Stimulated activated CD4-positive, alpha-beta T cell treated with anti-CD3 and anti-CD28 coated beads, Interleukin-2, amount 100 ng/mL, for 4 hours (primary cell): ENCODE data around the gene EFNB3.

Experiments used
- DNase-seq: peaks from one replicate; pipeline ENCODE4 v3.0.0-alpha.2; 2020; ENCODE audit warnings: low read depth

The EFNB3 gene

GRCh38 chr17:7717756-7718350 is 12.9 kb downstream of the EFNB3 start:
- DNase-seq, result no peak

- no peak for DNase-seq
These were observed 14.7 kb downstream of the EFNB3 start for GRCh38 chr17:7719661-7720060.

GRCh38 chr17:7720125-7720524 is 15.1 kb downstream of the EFNB3 start:
- no peak for DNase-seq

- no peak for DNase-seq
These were observed 16.6 kb downstream of the EFNB3 start for GRCh38 chr17:7721612-7722011.

- no peak for DNase-seq
These were observed 22.9 kb downstream of the EFNB3 start for GRCh38 chr17:7727886-7728285.

GRCh38 chr17:7729816-7730215 is 24.8 kb downstream of the EFNB3 start:
- DNase-seq, result no peak

- DNase-seq, result no peak
These were observed 28.1 kb downstream of the EFNB3 start for GRCh38 chr17:7732981-7733539.

GRCh38 chr17:7737601-7738000 is 32.6 kb downstream of the EFNB3 start:
- DNase-seq, result no peak

- DNase-seq, result no peak
These were observed 34.7 kb downstream of the EFNB3 start for GRCh38 chr17:7739746-7740145.

- no peak for DNase-seq
These were observed 35.5 kb downstream of the EFNB3 start for GRCh38 chr17:7740481-7741001.

GRCh38 chr17:7742729-7743128 is 37.7 kb downstream of the EFNB3 start:
- DNase-seq, result no peak

- DNase-seq, result no peak
These were observed 39.4 kb downstream of the EFNB3 start for GRCh38 chr17:7744416-7744815.

- DNase-seq, result no peak
These were observed 40.9 kb downstream of the EFNB3 start for GRCh38 chr17:7745748-7746470.

- no peak for DNase-seq
These were observed 42.7 kb downstream of the EFNB3 start for GRCh38 chr17:7747635-7748071.

- DNase-seq, result no peak
These were observed 43.2 kb downstream of the EFNB3 start for GRCh38 chr17:7748076-7748775.

GRCh38 chr17:7750321-7750821 is 45.4 kb downstream of the EFNB3 start:
- DNase-seq, result no peak

GRCh38 chr17:7754656-7755055 is 49.7 kb downstream of the EFNB3 start:
- no peak for DNase-seq

GRCh38 chr17:7755095-7755890 is 50.3 kb downstream of the EFNB3 start:
- no peak for DNase-seq

GRCh38 chr17:7756968-7757367 is 52.0 kb downstream of the EFNB3 start:
- DNase-seq, result no peak
